ENCODE measurements around the gene HLA-G.

Gene HLA-G

DNA sequence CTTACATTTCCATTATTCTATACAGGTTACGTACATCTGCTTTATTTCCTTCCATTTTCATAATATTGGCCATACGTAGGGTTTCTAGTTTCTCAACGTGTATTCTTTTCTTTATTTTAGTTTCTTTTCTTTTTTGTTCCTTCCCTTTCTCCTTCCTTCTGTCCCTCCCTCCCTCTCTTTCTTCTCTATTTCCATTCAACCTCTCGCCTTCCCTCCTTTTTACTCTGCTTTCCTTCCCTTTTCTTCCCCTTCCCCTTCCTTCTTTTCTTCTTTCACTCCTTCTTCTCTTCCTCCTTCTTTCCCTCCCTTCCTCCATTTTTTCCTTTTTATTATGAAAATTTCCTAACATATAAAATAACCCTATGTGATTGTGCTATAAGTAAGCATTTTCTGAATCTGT lies 8.7 kb upstream of the HLA-G start:
- DNase-seq: no peak

- no peak for DNase-seq
Measured at GRCh38 chr6:29824144-29824543, 3.5 kb upstream of the HLA-G start.

DNA sequence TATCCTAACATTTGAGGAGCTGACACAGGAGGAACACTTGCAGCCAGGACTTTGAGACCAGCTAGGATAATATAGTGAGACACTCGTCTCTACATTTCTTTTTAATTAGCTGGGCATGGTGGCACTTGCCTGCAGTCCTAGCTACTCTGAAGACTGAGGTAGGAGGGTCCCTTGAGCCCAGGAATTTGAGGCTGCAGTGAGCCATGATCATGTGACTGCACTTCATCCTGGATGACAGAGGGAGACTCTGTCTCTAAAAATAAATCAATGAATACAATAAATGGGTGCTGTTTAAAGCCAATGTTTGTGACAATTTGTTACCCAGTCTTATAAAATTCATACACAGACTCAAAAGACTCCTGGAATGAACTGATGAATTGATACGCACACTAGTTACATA lies 1.8 kb upstream of the HLA-G start:
- no peak for DNase-seq

DNA sequence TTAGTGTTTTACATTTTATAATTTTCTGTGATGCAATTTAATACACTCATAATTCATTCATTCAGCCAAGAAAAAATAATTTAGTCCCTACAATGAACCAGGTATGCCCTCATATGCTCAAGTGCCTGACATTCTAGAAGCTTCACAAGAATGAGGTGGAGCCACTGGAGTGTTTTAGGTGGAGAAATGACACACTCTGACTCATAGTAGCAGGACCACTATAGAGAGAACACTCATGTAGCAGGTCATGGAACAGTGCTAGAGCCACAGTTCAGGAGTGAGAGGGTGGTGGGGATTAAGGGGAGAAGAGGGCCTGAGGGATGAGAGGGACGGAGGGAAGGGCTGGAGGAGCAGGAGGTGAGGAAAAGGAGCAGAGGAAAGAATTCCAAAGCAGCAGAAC lies 1.4 kb upstream of the HLA-G start:
- DNase-seq: no peak

GRCh38 chr6:29828471-29828797 lies 809 bp downstream of the HLA-G start:
- DNase-seq: no peak

DNA sequence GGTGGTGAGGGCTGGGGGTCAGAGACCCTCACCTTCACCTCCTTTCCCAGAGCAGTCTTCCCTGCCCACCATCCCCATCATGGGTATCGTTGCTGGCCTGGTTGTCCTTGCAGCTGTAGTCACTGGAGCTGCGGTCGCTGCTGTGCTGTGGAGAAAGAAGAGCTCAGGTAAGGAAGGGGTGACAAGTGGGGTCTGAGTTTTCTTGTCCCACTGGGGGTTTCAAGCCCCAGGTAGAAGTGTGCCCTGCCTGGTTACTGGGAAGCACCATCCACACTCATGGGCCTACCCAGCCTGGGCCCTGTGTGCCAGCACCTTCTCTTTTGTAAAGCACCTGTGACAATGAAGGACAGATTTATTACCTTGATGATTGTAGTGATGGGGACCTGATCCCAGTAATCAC lies 2.1 kb downstream of the HLA-G start:
- no peak for DNase-seq

- DNase-seq: no peak
Measured at GRCh38 chr6:29830409-29830808, 2.8 kb downstream of the HLA-G start.

- no peak for DNase-seq
Measured at GRCh38 chr6:29831776-29832175, 4.2 kb downstream of the HLA-G start.

- DNase-seq: no peak
Measured at GRCh38 chr6:29834564-29835436, 7.2 kb downstream of the HLA-G start.

- DNase-seq: no peak
Measured at GRCh38 chr6:29839917-29840316, 12.3 kb downstream of the HLA-G start.

GRCh38 chr6:29841030-29841429 lies 13.4 kb downstream of the HLA-G start:
- DNase-seq: no peak

DNA sequence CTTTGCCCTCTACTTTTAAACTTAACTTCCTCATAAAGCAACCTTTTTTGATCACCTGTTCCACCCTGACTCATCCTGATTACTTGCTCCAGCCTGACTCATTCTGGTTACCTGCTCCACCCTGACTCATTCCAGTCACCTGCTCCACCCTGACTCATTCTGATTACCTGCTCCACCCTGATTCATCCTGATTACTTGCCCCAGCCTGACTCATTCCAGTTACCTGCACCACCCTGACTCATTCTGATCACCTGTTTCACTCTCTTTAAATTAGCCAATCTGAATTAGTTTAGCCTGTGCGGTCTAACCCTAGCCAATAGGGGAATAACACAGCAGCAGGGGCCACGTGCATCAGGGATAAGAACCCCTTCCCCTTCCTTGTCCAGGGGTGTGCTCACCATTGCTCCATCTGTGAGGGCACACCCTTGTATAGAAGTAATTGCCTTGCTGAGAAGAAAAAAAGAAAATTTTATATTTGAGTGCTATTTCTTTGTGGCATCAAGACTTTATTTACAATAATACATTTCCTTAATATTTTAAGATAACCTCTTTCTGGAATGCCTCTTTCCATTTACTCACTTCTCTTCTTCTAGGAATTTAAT lies 17.9 kb downstream of the HLA-G start:
- DNase-seq: peak; percentile 19

DNA sequence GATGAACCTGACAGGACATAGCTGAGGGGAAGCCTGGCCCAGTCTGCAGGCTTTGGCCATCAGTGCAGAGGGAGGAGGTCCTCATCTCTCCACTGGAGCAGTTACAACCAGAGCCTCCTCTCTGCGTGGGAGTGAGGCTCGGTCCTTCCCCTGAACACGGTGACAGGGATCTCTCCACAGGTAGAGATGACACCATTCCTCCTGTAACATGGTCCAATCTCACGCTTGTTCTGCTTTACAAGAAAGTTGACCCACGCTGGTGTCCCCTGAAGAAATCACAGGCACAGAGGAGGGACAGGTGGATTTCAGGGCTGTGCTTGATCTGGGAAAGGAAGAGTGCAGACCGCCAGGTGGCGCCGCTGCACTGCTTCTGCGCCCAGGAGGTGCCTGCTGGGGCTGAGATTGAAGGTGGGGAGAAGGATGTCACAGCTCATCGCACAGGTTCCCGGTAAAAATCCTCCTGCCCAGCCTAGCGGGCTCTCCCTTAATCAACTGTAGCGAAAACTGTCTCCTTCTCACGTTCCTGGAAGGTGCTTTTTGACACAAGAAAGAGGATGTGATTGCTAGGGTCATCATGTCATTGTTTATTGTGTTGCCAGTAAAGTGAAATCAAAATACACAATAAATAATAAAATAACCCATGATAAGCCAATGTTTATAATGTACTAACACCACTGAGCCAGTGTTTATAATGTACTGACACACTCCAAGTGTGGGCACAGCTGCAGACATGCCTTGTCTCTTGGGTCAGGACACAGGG lies 20.4 kb downstream of the HLA-G start:
- peak; percentile 81 for DNase-seq

GRCh38 chr6:29850011-29850553 lies 22.5 kb downstream of the HLA-G start:
- no peak for DNase-seq

DNA sequence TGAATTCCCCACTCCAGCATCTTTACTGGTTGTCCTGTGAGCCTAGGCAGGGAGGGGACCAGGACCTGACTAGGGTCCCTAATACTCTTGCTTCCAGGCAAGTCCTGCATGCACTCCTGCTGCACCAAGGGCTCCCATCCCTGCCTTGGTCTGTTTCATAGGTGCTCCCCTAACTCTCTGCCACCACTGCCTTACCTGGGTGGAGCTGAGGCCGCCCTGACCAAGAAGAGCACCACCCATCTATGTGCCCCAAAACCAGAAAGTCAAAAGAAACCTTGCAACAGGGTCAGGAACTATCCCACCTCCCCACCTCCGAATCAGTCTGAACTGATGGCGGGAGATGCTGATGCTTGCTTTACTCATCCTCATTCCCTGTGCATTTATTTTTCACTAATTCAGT lies 23.6 kb downstream of the HLA-G start:
- no peak for DNase-seq

- no peak for DNase-seq
Measured at GRCh38 chr6:29853245-29853644, 25.6 kb downstream of the HLA-G start.

DNA sequence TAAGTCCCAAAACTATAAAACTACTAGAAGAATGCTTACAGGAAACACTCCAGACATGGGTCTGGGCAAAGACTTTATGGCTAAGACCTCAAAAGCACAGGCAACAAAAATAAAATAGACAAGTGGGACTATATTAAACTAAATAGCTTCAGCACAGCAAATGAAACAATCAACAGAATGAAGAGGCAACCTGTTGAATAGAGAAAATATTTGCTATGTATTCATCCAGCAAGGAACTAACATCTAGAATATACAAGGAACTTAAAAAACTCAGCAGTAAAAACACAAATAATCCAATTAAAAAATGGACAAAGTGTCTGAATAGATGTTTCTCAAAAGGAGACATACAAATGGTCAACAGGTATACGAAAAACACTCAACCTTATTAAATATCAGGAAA lies 30.4 kb downstream of the HLA-G start:
- DNase-seq: no peak

DNA sequence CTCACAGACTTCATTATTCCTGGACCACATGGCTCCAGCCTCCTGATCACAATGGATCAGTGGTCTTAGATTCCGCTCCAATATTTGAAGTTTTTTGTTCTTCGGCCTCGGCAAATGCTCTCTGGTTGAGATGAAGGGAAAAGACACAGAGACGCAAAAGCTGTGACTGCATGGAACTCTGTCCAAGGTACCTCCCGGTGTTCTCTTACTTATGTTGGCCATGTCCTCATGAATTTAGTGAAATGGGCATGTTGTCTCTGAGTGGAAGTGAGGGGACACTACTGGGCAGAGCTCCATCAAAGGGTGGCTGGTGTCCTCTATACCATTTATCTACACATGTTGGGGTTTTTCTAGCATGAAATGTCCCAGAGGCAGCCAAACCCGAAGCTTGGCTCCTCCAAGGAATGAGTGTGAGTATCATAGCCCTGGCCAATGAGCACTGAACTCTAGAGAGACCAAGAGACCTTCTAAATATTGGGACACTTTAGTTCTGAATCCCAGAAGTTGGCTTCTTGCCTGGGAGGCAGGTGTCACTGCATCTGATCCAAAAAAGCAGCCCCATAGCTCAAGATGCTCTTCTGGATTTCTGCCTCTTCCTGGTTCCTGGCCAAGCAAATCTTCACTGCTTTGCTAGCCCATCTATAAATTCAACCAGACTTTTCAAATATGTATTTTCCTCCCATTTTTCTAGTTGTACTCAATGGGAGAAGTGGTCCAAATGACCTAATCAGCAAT lies 34.1 kb downstream of the HLA-G start:
- no peak for DNase-seq

GRCh38 chr6:29864037-29864810 lies 36.6 kb downstream of the HLA-G start:
- no peak for DNase-seq

DNA sequence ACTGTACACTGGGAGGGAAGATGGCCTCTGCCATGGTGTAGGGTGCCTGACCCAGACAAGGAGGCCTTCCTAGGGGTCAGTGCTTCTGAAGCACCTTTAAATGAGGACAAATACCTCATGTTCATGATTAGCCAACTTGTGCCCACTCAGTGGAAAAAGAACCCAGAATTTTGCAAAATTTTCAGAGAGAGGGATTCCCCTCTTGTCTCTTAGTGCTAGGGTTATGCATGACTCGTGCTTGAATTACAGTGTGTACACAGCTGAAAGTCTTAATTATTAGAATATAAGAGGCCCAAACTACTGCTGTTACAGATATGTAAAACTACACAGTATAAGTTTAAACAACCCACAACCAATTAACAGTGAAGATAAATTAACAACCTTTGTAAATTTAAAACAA lies 38.0 kb downstream of the HLA-G start:
- no peak for DNase-seq

DNA sequence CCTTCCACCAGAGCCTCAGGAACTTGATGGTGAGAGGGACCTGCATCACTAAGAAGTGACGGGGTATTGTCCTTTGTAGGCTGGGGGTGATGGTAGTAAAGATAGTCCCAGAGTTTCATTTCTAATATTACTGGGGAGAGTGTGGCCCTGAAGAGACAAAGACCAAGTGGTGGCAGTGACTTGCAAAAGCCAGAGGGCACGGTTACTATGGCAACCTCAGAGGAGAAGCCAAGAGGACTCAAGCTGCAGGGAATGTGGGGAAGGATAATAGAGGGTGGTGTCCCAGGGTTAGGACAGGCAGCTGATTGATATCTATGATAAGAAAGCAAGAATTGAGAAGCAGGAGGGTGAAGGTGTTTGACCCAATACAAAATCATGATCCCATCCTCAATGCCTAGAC lies 42.5 kb downstream of the HLA-G start:
- no peak for DNase-seq

GRCh38 chr6:29872791-29873190 lies 45.2 kb downstream of the HLA-G start:
- DNase-seq: no peak
